Hepatocyte (in vitro differentiated cells): ENCODE results near the gene PPP1R9A. TPM values are rescaled to one million over a fixed set of nuclear protein-coding genes. Genes with fewer than 3 reads are reported as not detected.

ENCODE experiments used
- DNase-seq: peaks from one replicate; pipeline ENCODE4 v3.0.0-alpha.2; 2016; ENCODE audit warnings: low spot score
- H2AFZ ChIP-seq: fragments of 200-600 bp; sonication (generic); 2 replicates; pipeline ENCODE4 v1.6.0; 2016; ENCODE audit warnings: antibody characterized with exemption, mild to moderate bottlenecking
- H3K27ac ChIP-seq: fragments of 200-600 bp; sonication (generic); 2 replicates; pipeline ENCODE4 v1.5.1; 2016; ENCODE audit warnings: mild to moderate bottlenecking
- H3K27me3 ChIP-seq: fragments of 200-600 bp; sonication (generic); 2 replicates; pipeline ENCODE4 v1.6.1; 2016
- H3K36me3 ChIP-seq: fragments of 200-600 bp; sonication (generic); replicated peaks from 2 replicates; pipeline ENCODE4 v1.5.1; 2016; ENCODE audit warnings: low read depth; ENCODE audit not compliant: insufficient read depth
- H3K4me1 ChIP-seq: fragments of 200-600 bp; sonication (generic); 2 replicates; pipeline ENCODE4 v1.5.1; 2016; ENCODE audit warnings: mild to moderate bottlenecking, moderate library complexity; ENCODE audit not compliant: insufficient read depth
- H3K4me2 ChIP-seq: fragments of 200-600 bp; sonication (generic); 2 replicates; pipeline ENCODE4 v1.6.0; 2016
- H3K4me3 ChIP-seq: fragments of 200-600 bp; sonication (generic); 2 replicates; pipeline ENCODE4 v1.5.1; 2016; ENCODE audit warnings: mild to moderate bottlenecking
- H3K79me2 ChIP-seq: fragments of 200-600 bp; sonication (generic); 2 replicates; pipeline ENCODE4 v1.6.0; 2017; ENCODE audit warnings: mild to moderate bottlenecking
- H3K9me2 ChIP-seq: fragments of 200-600 bp; sonication (generic); replicated peaks from 2 replicates; pipeline ENCODE4 v1.6.0; 2017; ENCODE audit warnings: mild to moderate bottlenecking; ENCODE audit not compliant: insufficient read depth
- H3K9me3 ChIP-seq: fragments of 200-600 bp; sonication (generic); 2 replicates; pipeline ENCODE4 v1.5.1; 2016; ENCODE audit warnings: low read depth, mild to moderate bottlenecking
- H4K20me1 ChIP-seq: fragments of 200-600 bp; sonication (generic); 2 replicates; pipeline ENCODE4 v1.6.0; 2016; ENCODE audit warnings: mild to moderate bottlenecking; ENCODE audit not compliant: insufficient read depth, poor library complexity, severe bottlenecking
- CTCF ChIP-seq: fragments of 200-600 bp; sonication (generic); IDR thresholded peaks from 2 replicates; pipeline ENCODE4 v1.5.1; 2016; ENCODE audit warnings: antibody characterized with exemption, mild to moderate bottlenecking; ENCODE audit not compliant: poor library complexity
- EZH2 ChIP-seq: fragments of 200-600 bp; sonication (generic); IDR thresholded peaks from 2 replicates; pipeline ENCODE4 v1.6.1; 2016; ENCODE audit warnings: antibody characterized with exemption, mild to moderate bottlenecking, borderline replicate concordance
- EZH2phosphoT487 ChIP-seq: fragments of 200-600 bp; sonication (generic); IDR thresholded peaks from one replicate; pipeline ENCODE4 v1.6.1; 2018; ENCODE audit warnings: antibody characterized with exemption, mild to moderate bottlenecking, low read depth, moderate library complexity; ENCODE audit not compliant: unreplicated experiment, severe bottlenecking
- WGBS: methylation state at CpG from one replicate; pipeline ENCODE4 v1.1.6; 2016; ENCODE audit warnings: low lambda C conversion rate; ENCODE audit errors: missing lambda C conversion rate; 5-methylcytosine and 5-hydroxymethylcytosine counted together
- polyA plus RNA-seq: library from polyadenylated mRNA; unstranded; fragments of >200 nt; fragmentation: Nextera tagmentation; extraction: Ambion mirVana; gene quantifications from 2 replicates; pipeline ENCODE4 v1.2.1, GENCODE V29; 2016
- total RNA-seq: library from RNA; depleted of rRNA; stranded (reverse); fragments of >200 nt; gene quantifications from 2 replicates; pipeline ENCODE4 v1.2.3, GENCODE V29; 2014

Gene PPP1R9A
- total and polyA plus RNA-seq, 2 experiments from 2014 or later = 11.7 to 25.7 TPM

GRCh38 chr7:95045236-95045923 is 138.0 kb downstream of the PPP1R9A start:
- Histone ChIP-seq H3K27me3 (no peaks in the 10 kb centered on the region), H3K9me2 (no peaks in the 10 kb centered on the region), H3K4me2 (no peak overlapping the region), H4K20me1 (no peaks in the 10 kb centered on the region), H3K9me3 (no peaks in the 10 kb centered on the region), H3K4me3 (no peak overlapping the region), H3K79me2 (peaks cover 14% of the 10 kb centered on the region), H3K36me3 (no peaks in the 10 kb centered on the region), H3K27ac (no peak overlapping the region), H2AFZ (no peak overlapping the region), H3K4me1 (no peaks in the 10 kb centered on the region)
- DNase-seq = no peak
- 95% methylated on average over 8 of the region's 8 CpGs for WGBS
- peak; percentile 29 for TF ChIP-seq CTCF
- TF ChIP-seq EZH2phosphoT487 = no peak

GRCh38 chr7:95046494-95047240 is 139.3 kb downstream of the PPP1R9A start:
- H3K4me1 ChIP-seq = no peaks in the 10 kb centered on the region
- no peaks in the 10 kb centered on the region for H3K9me3 ChIP-seq
- TF ChIP-seq EZH2phosphoT487 = no peak
- no peak for TF ChIP-seq EZH2
- no peak for TF ChIP-seq CTCF
- no peaks in the 10 kb centered on the region for H3K9me2 ChIP-seq
- WGBS = 59% methylated on average over 7 of the region's 7 CpGs
- H3K27ac ChIP-seq = no peak overlapping the region
- no peak overlapping the region for H3K4me2 ChIP-seq
- DNase-seq = no peak
- H3K4me3 ChIP-seq = no peak overlapping the region
- no peak overlapping the region for H2AFZ ChIP-seq
- no peaks in the 10 kb centered on the region for H3K27me3 ChIP-seq
- no peaks in the 10 kb centered on the region for H3K36me3 ChIP-seq
- H3K79me2 ChIP-seq = peaks cover 9% of the 10 kb centered on the region
- H4K20me1 ChIP-seq = no peaks in the 10 kb centered on the region

GRCh38 chr7:95047291-95047690 is 139.9 kb downstream of the PPP1R9A start:
- no peaks in the 10 kb centered on the region for H3K4me1 ChIP-seq
- DNase-seq = no peak
- H3K27ac ChIP-seq = no peak overlapping the region

More at GRCh38 chr7:95047291-95047690, 139.9 kb downstream of the PPP1R9A start:
- H4K20me1 ChIP-seq = no peaks in the 10 kb centered on the region
- no peak overlapping the region for H2AFZ ChIP-seq
- H3K79me2 ChIP-seq = peaks cover 6% of the 10 kb centered on the region
- TF ChIP-seq EZH2 = no peak
- no peak for TF ChIP-seq EZH2phosphoT487
- no peak for TF ChIP-seq CTCF
- H3K9me3 ChIP-seq = no peaks in the 10 kb centered on the region
- H3K9me2 ChIP-seq = no peaks in the 10 kb centered on the region
- H3K27me3 ChIP-seq = no peaks in the 10 kb centered on the region
- no peaks in the 10 kb centered on the region for H3K36me3 ChIP-seq
- H3K4me3 ChIP-seq = no peak overlapping the region
- H3K4me2 ChIP-seq = no peak overlapping the region
